Kidney glomerular epithelial cell (primary cell): ENCODE measurements around the gene PSMD5.

Experiments
- DNase-seq: peaks from one replicate; lab custom pipeline; 2025; lab: John Stamatoyannopoulos, UW

The PSMD5 gene

DNA sequence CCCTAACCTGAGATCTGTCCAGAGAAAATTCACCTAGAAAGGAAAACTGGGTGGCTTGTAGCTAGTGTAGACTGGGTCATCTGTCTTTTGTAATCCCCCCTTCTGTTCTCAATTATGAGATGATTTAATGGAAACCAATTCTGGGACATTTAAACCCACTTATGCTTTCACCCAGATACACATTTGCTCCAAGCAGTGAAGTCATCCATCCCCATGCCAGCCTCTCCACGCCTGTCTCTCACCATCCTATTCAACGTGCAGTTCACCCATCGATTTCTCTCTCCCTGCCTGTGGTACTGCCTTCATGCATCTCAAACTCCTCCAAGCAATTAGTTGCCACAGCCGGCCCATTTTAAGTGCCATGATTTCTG is 32.5 kb upstream of the PSMD5 start:
- no peak for DNase-seq

GRCh38 chr9:120874226-120875194 is 31.8 kb upstream of the PSMD5 start:
- DNase-seq: no peak

GRCh38 chr9:120873512-120873911 is 30.8 kb upstream of the PSMD5 start:
- DNase-seq: peak; percentile 54

DNA sequence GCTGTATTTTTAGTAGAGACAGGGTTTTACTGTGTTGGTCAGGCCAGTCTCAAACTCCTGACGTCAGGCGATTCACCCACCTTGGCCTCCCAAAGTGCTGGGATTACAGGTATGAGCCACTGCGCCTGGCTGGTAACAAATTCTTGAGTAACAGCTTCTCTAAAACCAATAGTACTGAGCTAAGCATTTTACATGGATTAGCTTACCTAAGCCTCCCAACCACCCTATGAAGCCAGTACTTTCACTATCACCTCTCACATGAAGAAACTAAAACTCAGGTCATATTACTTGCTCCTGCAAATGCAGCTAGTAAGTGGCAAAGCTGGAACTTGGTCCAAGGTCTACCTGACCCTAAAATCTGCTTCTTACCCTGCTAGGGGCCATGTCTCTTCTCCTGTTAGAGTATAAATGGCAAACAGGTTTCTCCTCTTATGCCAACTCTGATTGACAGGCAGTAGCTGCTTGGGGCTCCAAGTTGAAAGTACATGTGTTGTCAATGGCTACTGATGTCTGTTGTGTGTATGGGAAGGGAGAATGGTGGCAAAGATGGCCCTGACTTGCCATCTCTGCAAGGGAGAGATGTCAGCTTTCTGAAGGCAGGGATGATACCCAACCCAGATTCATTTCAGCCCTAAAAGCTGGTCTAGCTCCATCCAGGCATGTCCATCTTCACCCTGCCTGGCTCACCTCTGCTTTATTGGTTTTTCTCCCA is 30.2 kb upstream of the PSMD5 start:
- no peak for DNase-seq

DNA sequence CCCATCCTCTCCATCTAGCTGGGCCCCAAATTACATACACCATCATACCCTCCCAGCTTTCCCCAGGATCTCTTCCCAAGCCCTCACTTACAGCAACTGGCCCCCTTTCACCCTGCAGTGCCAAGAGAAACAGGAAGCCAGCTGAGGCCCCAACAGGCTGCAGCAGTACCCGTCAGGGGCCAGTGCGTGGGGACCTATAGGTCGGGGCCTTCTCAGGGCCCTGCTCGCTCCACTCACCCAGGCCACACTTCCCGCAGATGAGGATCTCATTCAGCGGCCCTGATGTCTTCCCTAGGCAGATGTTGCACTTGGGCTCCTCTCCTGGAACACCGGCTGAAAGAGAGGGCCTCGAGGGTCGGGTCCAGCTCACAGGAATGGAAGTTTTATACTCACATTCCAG is 27.5 kb upstream of the PSMD5 start:
- no peak for DNase-seq

GRCh38 chr9:120869726-120870125 is 27.0 kb upstream of the PSMD5 start:
- no peak for DNase-seq

- no peak for DNase-seq
Measured at GRCh38 chr9:120869360-120869687, 26.6 kb upstream of the PSMD5 start.

DNA sequence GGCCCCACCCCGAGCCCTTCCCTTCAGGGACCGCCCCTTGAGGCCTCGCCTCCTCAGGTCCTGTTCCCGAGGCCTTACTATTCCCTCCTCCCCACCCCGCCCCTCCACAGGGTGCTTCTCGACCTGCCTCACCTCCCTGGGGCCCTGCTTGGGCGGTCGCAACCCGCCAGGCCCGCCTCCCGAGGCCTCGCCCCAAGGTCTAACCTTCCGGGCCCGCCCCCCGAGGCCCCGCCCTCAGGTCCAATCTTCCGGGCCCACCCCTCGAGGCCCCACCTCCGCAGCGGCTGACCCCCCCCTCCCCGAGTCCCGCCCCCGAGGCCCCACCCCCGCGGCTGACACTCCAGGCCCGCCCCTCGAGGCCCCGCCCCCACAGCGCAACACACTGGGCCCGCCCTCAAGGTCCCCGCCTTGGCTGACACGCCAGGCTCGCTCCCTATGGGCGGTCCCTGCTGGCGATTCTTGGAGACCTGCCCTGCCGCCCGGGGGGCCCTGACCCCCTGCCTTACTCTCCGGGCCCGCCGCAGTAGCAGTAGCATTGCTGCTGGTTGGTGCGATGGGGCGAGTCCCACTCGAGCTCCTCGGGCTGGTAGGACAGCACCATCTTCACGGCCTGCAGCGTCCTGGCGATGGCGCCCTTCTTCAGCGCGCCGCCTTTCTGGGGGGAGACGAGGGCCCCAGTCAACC is 26.1 kb upstream of the PSMD5 start:
- peak; percentile 97 for DNase-seq

- no peak for DNase-seq
Measured at GRCh38 chr9:120868339-120868675, 25.6 kb upstream of the PSMD5 start.

- DNase-seq: no peak
Measured at GRCh38 chr9:120867676-120868338, 25.1 kb upstream of the PSMD5 start.

- no peak for DNase-seq
Measured at GRCh38 chr9:120866651-120867050, 23.9 kb upstream of the PSMD5 start.

- DNase-seq: no peak
Measured at GRCh38 chr9:120865809-120866208, 23.1 kb upstream of the PSMD5 start.

- DNase-seq: no peak
Measured at GRCh38 chr9:120865176-120865575, 22.5 kb upstream of the PSMD5 start.

GRCh38 chr9:120864719-120865118 is 22.0 kb upstream of the PSMD5 start:
- DNase-seq: no peak

GRCh38 chr9:120863833-120864232 is 21.1 kb upstream of the PSMD5 start:
- DNase-seq: no peak

DNA sequence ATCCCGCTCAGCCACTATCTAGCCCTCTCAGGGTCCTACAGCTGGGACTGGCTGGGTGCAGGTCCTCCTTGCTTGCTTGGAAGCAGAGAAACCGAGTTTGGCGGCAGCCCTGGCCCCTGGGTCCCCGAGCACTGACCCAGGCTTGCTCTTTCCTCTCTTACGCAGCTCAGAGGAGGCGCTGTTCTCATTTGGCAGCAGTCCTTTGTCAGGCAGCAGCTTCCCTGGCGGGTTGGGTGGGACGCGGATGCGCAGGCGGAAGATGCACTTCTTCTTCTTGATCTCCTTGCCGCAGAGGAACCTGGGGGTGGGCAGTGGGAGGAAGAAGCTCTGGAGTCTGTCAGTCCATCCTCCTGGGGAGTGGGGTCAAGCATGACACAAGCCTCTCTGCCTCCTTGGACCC is 19.7 kb upstream of the PSMD5 start:
- DNase-seq: no peak

GRCh38 chr9:120861935-120862334 is 19.2 kb upstream of the PSMD5 start:
- no peak for DNase-seq

GRCh38 chr9:120860083-120860482 is 17.4 kb upstream of the PSMD5 start:
- no peak for DNase-seq

- no peak for DNase-seq
Measured at GRCh38 chr9:120859361-120859760, 16.6 kb upstream of the PSMD5 start.

- DNase-seq: no peak
Measured at GRCh38 chr9:120857902-120858301, 15.2 kb upstream of the PSMD5 start.

DNA sequence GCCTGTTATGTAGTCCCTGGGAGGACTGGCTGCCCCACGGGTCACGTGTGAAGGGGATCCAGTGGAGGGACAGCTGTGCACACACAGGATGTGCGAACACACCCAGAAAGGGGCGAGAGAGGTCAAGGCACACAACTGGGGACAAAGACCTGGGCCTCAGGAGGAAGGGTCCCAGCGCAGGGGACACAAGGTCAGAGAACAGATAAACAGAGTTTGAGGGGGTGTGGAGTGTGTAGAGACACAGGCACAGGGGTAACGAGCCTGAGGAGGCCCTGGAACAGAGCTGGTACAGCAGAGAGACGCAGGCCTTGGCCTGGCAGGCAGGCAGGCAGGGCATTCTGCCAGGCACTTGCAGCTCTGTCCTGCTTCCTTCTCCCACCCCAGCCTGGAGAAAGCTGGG is 14.8 kb upstream of the PSMD5 start:
- no peak for DNase-seq

GRCh38 chr9:120856700-120857099 is 14.0 kb upstream of the PSMD5 start:
- no peak for DNase-seq
